Activated T-cell treated with anti-CD3 and anti-CD28 coated beads for 48 hours (primary cell): ENCODE results near the gene FRAS1.
"Not testable (repeated sequence)": the region's sequence is repeated elsewhere in the genome, so short reads cannot be mapped to it uniquely, and the experiment has no call there.

ENCODE experiments used
- DNase-seq: peaks from one replicate; pipeline ENCODE4 v3.0.0-alpha.2; 2020; ENCODE audit warnings: low read depth

The FRAS1 gene

DNA sequence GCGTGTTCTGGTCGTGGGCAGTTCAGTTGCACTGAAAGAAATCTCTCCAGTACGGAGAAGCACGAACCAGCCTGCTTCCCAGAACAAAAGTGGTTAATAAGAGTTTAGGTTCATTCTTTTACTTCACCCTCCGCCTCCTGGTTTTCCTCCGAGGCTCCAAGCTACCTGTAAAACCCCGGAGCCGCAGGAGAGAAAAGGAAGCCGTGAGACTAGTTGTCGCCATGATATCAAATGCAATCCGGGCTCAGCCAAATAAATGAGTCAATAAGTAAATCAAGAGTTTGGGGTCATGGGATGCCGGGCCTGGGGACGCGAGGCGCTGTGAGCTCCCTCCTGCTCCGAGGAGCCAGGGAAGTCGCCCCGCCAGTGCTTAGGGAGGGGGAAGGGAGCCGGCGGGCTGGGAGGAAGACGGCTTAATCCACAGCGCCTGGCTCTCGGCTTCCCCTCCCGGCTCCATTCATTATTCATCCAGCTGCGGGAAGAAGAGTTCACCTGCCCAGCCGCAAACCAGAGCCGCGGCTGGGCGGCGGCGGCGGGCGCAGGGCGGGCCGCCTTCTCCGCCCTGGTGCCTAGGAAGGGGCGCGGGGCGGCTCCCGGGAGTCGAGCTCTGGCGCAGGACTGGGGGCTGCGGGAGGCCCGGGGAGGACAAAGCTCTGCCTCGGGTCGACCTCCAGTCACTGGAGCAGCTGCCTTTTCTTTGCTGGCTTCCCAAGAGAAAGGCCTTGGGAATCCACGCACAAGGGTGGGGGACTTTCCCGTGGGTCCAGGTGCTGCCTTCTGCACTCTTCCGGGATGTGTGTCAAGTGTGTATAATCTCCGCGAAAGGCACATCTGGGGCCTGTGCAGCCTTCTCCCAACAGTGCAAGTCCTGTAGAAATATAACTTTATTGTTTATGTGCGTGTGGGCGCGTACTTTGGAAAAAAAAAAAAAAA is 1.7 kb downstream of the FRAS1 start:
- peak; percentile 1 for DNase-seq

DNA sequence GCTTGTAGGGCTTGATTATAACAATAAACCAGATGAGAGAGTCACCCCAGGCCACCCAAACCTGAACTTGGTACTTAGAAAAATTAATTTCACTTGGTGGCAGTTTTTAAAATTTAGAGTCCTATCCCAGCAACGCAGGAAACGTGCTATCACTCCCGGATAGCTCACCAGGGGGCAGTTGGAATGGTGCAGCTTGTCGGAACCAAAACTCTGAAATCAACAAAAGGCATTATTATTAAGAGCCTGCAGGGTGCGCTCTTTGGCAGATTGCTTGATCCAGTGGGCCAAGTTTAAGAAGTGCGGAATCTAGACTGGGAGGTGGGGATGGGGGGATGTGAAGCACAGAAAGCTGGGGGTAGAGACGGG is 2.4 kb downstream of the FRAS1 start:
- DNase-seq = peak; percentile 22

DNA sequence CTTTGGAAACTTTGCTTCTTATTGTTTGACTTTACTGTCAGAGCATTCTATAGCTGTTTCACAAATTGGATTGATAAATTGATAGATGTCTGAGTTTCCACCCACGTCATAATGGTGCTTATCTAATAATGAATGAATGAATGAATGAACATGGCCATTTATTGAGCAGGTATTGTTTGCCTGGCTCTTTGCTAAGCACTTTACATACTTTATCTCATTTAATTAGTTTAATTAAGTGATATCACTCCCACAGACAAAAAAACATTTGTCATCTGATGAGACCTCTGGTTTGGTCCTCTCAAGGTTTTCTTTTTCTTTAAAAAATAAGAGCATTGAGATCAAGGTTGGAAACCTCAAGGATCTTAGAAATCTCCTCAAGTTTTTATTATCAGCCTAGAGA is 2.8 kb downstream of the FRAS1 start:
- DNase-seq = no peak

DNA sequence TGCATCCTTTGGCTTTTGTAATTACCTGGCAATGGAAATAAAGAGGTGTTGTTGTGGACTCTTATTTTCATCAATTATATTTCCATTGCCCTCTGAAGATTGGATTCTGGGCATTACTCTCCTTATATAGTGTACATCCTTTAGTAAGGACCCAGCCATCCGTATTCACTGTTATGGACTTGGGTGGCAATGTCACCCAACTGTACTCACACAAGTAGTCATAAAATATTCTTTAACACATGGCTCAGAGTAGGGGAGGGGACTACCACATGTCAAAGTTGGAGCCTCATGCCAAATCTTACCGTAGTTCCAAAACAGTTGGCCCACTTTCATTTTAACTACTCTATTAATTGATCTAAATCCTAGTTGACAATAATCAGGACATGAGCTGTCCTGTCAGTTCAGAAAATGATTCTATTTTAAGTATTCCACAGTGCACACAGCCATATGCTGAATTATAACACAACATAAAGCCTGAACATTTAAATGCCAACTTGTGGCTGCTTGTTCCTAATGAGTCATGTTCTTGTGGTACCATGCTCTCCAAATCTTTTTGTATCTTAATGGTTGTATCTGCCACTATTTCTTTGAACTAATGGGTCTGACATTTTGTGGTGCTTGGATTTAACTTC is 4.9 kb downstream of the FRAS1 start:
- no peak for DNase-seq

DNA sequence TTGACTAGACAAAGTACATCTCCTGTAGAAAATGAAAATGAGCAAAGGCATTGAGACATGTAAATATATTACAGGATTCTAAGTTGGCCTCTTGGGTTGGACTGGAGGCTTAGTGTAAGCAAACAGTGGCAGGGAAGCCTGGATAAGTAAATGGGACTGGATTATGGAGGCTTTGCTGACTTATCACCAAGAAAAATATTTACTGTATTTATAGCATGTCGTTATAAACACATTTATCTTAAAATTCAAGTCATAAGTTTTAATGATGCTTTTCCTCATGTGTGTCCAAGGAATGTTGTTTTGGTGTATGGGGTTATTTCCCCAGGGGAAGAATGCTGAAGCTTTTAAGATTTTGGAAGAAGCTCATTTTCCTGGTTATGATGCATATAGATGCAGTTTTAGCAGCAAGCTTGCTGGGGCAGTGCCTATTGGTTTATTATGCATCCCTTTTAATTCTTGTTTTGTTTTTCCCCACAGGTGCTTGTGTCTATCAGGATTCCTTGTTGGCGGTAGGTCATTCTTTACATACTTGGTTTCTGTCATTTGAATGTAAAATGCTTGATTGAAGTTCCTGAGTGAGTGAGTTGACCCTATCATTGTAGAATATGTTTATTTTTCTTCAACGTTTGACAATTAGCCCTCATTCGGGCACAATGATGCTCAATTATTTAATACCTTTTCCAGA is 8.5 kb downstream of the FRAS1 start:
- no peak for DNase-seq

DNA sequence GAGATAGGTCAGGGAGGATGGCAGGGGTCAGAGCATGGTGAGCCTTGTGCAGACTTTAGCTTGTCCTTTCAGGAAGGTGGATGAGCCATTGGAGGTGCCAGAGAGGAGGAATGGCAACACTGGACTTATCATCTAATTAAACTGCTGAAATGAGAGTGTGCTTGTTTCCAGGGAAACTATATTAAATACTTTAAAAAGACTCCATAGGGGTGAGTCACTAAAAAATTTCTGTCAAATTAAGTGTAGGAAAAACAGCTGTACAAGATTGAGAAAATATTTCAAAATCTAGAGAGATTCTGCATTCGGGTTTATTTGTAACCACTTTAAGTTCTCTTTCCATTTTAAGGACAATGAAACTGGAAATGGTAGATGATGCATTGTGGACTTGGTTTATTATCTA is 11.4 kb downstream of the FRAS1 start:
- DNase-seq = no peak

DNA sequence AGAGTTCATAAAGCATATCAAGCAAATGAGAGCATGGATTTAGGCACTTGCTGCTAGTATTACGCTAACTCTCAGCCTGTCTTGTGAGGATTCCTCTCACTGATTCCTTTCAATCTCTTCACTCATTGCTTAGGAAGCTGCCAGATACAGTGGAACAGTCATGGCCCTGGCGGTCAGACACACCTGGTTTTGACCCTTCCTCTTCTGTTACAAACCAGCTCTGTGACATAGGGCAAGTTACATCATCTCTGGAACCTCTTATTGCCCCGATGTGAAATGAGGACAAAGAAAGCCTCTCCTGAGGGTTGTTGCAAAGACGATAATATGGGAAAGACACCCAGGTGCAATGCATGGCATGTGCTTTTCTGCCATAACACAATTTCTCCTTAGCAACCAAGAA is 12.2 kb downstream of the FRAS1 start:
- DNase-seq = no peak

DNA sequence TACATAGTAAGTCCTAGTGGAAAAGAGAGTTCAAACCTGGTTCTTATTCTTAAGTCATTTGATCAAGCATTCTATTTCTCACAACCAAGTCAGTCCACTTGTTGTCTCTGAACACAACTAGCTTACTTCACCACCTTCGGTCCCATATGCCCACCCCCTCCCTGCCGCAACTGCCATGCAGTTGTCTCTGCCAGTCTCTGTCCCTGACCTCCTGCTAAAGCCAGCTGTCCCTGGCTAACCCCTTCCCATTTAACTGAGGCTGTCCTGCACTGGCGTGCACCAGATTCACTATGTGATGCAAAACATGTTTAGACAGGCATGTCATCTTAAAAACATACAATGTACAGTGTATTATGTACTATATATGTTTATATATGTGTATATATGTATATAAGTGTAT is 12.7 kb downstream of the FRAS1 start:
- DNase-seq = no peak

DNA sequence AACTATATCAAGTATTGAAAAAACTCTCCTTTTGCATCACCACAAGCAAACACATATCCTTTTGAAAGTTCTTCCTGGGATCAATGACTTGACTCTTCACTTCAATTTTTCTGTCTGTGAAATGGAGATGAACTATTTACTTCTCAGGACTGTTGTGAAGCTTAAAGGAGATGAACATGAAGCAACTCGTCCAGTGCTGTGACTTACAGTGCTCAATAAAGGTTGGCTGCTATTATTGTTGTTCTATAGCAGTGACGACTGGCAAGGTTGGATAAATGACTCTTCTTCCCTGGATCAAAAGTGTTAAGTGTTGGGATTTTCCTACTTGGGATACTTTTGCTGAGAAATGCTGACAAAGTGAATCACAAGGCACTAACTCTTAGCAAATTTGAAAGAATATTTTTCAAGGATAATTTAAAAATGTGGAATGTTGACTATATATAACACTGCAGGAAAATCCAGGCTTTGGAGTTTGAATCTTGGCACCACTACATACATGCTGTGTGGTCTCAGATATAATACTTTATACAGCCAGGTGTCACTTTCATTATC is 13.7 kb downstream of the FRAS1 start:
- DNase-seq = no peak

DNA sequence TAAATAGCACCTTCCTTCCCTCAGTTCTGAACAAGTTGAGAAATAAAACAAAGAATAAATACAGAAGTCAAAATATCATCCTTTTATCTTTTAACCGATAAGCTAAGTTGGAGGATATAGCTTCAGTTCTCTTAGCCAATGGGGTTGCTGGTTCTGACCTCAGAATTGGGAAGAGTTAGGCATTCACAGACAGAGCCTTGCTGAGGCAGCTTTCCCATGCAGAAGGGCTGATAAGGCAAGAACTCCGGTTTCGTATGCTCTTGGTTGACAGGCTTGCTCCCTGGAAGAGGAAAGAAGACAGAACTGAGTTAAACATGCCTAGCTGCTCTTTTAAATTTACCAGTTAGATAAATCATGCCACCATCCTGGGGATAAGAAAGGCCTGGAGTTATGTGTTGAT is 17.6 kb downstream of the FRAS1 start:
- DNase-seq = no peak

DNA sequence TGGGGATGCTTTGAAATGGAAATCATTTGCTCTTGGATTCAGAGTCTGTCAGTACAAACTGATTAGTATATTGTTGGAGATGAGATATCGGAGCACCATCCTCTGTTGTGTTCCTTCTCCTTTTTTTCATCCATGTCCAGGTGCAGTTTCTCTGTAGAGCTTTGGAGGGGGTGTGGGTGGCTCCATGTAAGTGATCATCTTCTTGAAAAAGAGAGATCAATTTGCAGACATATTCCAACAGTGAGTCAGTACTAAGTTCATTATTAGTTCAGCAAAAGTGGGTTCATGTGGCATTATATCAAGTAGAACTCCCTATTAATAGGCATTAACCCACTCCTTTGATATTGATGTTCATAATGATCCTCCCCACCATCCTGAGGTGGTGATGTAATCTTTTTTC is 18.9 kb downstream of the FRAS1 start:
- no peak for DNase-seq

DNA sequence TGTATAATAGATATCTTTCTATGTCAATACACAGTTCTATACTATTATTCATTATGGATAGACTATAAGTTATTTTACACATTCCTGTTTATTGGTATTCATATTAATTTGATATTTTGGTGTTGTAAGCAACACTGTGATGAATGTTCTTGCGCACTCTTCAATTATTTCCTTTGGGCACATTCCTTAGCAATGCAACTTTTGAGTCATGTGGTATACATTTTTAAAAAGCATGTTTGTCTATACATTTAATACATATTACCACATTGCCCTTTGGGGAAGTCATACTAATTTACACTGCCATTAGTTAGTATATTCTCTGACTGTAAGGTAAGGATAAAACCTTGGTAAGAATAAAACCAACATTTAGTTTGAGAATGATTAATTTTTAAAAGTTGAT is 21.0 kb downstream of the FRAS1 start:
- DNase-seq = no peak

DNA sequence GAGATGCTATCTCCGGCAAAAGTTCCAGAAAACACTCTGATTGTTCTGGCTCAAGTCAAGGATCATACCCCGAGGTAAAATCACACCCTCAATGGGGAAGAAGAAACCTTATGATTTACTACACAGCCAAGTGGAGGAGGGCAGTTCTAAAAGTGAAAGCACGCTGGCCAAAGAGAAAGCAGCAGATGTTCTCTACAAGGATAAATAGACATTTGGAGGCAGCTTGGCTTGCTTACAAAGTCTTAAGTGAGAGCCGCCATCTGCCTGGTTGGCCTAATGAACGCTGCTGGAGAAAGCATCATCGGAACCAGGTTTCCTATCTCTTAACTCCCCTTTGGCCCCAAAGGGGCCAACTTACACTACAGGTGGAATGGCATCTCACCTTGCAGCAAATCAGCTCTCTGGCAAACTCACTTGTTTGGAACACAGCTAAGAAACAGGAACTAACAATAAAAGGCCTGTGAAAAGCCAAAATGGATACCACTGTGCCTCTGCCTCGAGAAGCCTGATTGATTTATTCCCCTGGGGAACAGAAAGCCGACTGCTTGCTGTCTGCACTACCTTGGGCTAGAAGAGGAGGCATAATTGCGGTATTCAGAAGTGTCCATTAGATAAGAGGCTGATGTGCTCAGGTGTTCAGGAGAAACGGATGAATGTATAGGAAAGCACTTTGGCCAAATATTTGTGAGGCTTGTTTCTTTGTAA is 22.8 kb downstream of the FRAS1 start:
- DNase-seq = no peak

DNA sequence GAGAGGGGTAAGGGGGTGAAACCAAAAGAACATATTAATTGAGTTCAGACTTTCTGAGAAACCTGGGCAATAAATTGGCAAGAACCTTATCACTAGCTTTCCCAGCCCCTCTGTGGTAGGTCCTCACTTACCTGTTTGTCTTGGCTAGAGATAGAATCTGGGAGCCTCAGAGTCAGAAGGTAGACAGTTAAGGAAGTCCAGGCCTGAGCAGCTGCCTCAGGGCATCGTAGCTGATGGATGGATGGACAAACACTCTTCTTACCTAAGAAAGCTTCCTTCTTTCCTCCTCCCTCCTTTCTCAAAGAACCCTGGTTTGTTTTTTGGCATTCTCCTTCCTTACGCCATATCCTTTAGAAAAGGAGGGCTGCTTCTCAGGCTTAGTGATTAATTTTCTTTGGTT is 24.4 kb downstream of the FRAS1 start:
- DNase-seq = no peak

DNA sequence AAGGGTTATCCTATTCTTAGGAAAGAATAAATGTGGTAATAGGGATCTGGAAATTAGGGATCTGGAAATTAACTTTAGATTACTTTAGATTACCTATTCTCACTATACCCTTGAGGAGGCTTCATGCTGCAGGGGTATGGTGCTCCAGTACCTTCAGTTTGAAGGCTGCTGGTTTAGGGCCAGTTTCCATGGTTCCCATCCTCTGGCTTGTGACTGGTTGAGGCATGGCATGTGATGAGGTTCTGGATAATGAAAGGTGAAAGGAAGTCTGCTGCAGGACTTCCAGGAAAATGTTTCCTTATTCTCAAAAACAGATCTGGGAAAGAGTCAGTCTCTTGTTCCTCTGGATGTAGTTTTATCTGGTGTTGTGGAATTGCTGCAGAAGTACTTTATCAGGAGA is 25.9 kb downstream of the FRAS1 start:
- no peak for DNase-seq

DNA sequence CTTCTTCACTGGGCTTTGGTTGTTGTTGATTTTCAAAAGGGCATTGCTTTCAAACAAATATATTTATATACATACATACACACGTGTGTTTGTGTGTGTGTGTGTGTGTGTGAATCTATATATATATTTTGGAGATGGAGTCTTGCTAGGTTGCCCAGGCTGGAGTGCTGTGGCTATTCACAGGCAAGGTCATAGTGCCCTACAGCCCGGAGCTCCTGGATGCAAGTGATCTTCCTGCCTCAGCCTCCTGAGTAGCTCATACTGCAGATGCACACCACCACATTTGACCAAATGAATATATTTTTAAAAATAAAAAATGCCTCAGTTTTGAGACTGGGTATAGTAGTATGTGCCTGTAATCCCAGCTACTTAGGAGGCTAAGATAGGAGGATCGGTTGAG is 34.4 kb downstream of the FRAS1 start:
- DNase-seq = no peak

DNA sequence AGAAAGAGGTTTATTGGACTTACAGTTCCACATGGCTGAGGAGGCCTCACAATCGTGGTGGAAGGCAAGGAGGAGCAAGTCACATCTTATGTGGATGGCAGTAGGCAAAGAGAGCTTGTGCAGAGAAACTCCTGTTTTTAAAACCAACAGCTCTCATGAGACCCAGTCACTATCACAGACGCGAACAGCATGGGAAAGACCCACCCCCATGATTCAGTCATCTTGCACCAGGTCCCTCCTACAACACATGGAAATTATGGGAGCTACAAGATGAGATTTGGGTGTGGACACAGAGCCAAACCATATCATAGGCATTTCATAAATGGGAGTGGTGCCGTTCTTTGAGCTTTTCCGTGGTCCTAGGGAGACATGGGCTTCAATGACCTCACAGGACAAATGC is 35.2 kb downstream of the FRAS1 start:
- DNase-seq = not testable (repeated sequence)

DNA sequence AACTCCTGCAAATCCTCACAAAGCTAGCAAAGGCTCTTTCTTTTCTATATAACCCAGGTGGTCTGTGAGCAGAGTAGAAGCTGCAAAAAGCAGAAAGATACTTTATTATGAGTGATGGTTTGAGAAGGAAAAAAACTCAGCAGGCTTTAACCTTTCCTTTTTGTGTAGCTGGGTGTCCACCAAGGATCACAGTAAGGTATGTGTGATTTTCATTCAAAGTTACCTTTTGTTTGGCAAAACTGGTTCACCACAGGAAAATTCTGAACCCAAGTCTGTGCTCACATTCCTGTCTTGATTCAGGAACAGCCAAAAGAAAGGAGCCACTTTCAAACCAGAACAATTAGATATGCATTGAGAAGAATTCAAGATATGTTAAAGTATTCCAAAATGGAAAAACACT is 35.7 kb downstream of the FRAS1 start:
- no peak for DNase-seq

DNA sequence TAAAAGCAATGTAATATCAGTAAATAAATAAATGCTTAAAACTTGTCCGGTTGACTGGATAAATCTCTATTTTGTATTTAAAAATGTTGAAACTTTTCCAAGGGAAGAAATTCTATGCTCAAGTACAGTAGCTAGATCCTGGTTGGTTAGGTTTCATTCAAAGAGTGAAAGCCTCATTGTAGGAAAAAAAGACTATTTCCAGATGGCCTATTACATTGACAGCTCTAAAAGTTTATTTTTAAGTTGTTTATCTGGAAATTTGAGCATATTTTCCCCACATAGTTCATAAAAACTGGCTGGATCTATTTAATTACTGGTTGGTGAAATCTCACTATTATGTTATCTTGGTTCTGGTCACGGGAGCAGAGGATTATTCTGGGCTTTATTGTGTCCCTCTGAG is 38.0 kb downstream of the FRAS1 start:
- DNase-seq = no peak

DNA sequence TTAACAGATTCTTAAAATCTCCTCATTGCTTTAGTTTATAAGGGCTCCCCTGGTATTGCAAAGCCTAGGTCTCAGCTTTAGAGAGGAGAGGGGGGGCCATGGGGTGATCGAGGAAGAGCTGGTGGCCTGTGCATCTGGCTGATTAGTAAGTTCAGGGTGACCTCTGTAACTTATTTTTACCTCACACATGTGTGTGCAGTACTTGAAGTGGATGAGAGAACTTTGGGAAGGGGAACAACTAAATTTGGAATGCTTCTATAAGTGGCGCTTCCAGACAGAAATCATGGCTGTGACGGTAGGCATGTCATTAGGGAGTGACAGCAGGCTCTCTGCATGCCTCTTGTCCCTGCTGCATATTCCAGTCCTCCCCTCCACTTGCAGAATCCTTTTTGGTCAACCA is 41.9 kb downstream of the FRAS1 start:
- DNase-seq = no peak

DNA sequence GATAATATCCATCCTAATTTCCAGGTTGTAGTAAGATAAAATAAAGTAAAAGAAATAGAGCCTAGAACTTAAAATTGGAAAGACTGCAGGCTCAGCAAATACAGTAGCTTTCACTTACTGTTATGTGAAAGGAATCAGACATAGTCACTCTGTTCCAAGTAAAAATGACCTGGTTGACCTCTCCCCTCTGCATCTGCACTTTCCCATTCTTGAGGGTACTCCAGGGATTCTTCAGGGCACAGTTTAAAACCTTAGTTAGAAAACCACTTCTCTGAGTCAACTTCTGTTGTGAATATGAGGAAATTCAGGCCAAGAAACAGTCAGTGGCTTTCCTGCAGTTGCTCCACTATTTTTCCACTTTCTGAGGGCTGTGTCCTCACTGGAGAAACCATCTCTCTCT is 42.9 kb downstream of the FRAS1 start:
- DNase-seq = no peak

DNA sequence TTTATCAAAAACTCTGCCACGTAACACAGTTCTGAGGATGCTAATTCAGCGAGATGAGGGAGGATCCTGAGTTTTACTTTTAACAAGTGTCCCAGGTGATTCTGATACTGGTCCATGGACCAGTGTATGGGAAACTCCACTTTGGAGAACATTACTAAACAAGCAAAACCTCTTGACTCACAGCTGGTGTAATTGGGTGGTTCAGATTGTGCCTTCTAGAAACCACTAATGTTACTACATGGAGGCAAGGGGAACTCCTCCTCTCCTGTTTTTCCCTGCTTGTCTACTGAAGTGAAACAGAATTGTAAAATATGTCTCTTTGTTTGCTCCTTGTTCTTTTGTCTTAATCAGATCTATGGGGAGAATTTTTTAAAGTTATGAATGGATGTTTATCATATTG is 62.6 kb downstream of the FRAS1 start:
- DNase-seq = no peak
